ENCODE measurements around the gene EYA2. TPM values are rescaled to one million over a fixed set of nuclear protein-coding genes. Genes with fewer than 3 reads are reported as not detected.
"Not testable (repeated sequence)": the region's sequence is repeated elsewhere in the genome, so short reads cannot be mapped to it uniquely, and the experiment has no call there.

The EYA2 gene
- total and polyA plus RNA-seq, 4 donors, result 1.6 to 4.4 (median 2.1) TPM

- DNase-seq (no peak), ATAC-seq (ENCODE audit: insufficient read depth, low FRiP score) (no peak)
- no peak overlapping the region for H3K4me3 ChIP-seq
- H3K9ac ChIP-seq (ENCODE audit: insufficient read depth in 1 of 2, low read length in 2 of 2), result no peak overlapping the region
- no peak overlapping the region for H3K27ac ChIP-seq (ENCODE audit: low read depth in 1 of 2, low read length in 1 of 2)
- no peaks in the 10 kb centered on the region for H3K36me3 ChIP-seq (ENCODE audit: control insufficient read depth in 4 of 4, insufficient read depth in 4 of 4, low read length in 4 of 4)
- H3K9me3 ChIP-seq (ENCODE audit: control insufficient read depth in 4 of 4, insufficient read depth in 3 of 4, low read length in 3 of 4), result peaks cover 0 to 3% (median 0%) of the 10 kb centered on the region in 4 donors
- TF ChIP-seq CTCF (IDR thresholded peaks at IDR 0.05; ENCODE audit: control extremely low read depth, extremely low read depth), result no peak
- no peaks in the 10 kb centered on the region for H3K4me1 ChIP-seq (ENCODE audit: control insufficient read depth in 5 of 5, insufficient read depth in 5 of 5, low read length in 5 of 5)
- WGBS, 2 donors, result 63 to 75% methylated on average over 4 of the region's 4 CpGs
- no peaks in the 10 kb centered on the region for H3K27me3 ChIP-seq (ENCODE audit: control insufficient read depth in 3 of 3, insufficient read depth in 3 of 3, low read length in 2 of 3)
Measured at GRCh38 chr20:46875059-46875458, 19.6 kb upstream of the EYA2 start.

DNA sequence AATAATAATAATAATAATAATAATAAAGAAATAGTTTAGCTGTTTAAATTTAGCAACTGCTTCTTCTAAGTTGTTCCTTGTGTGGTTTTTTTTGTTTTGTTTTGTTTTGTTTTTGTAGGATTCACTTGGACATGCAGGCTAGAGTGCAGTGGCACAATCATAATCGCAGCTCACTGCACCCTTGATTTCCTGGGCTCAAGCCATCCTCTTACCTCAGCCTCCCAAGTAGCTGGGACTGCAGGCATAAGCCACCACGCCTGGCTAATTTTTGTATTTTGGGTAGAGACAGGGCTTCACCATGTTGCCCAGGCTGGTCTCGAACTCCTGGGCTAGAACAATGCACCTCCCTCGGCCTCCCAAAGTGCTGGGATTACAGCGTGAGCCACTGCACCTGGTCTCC lies 15.3 kb upstream of the EYA2 start:
- ATAC-seq (ENCODE audit: insufficient read depth, low FRiP score) (no peak), DNase-seq (no peak)
- peaks cover 0 to 11% (median 0%) of the 10 kb centered on the region in 5 donors for H3K4me1 ChIP-seq (ENCODE audit: control insufficient read depth in 5 of 5, insufficient read depth in 5 of 5, low read length in 5 of 5)
- peaks cover 0 to 6% (median 0%) of the 10 kb centered on the region in 3 donors for H3K27me3 ChIP-seq (ENCODE audit: control insufficient read depth in 3 of 3, insufficient read depth in 3 of 3, low read length in 2 of 3)
- H3K9ac ChIP-seq (ENCODE audit: insufficient read depth in 1 of 2, low read length in 2 of 2), result no peak overlapping the region
- no peaks in the 10 kb centered on the region for H3K9me3 ChIP-seq (ENCODE audit: control insufficient read depth in 4 of 4, insufficient read depth in 3 of 4, low read length in 3 of 4)
- H3K27ac ChIP-seq (ENCODE audit: low read depth in 1 of 2, low read length in 1 of 2), result no peak overlapping the region
- TF ChIP-seq CTCF (IDR thresholded peaks at IDR 0.05; ENCODE audit: control extremely low read depth, extremely low read depth), result no peak
- H3K4me3 ChIP-seq, result no peak overlapping the region
- WGBS, 2 donors, result 88 to 93% methylated on average over 5 of the region's 5 CpGs
- no peaks in the 10 kb centered on the region for H3K36me3 ChIP-seq (ENCODE audit: control insufficient read depth in 4 of 4, insufficient read depth in 4 of 4, low read length in 4 of 4)

DNA sequence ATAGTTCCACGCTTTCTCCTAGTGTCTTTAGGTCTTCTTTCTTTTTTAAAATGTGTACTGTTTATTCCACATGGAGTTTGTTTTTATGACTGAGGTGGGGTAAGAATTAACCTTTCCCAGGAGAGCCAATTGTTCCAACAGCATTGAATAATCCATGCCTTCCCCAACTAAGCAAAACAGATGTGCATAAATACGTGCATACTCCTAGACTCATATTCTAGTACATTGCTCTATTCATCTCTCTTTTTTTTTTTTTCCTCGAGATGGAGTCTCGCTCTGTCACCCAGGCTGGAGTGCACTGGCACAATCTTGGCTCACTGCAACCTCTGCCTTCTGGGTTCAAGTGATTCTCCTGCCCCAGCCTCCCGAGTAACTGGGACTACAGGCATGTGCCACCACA lies 14.7 kb upstream of the EYA2 start:
- ATAC-seq (ENCODE audit: insufficient read depth, low FRiP score); H3K9ac ChIP-seq (ENCODE audit: insufficient read depth in 1 of 2, low read length in 2 of 2); H3K27ac ChIP-seq (ENCODE audit: low read depth in 1 of 2, low read length in 1 of 2); H3K27me3 ChIP-seq (ENCODE audit: control insufficient read depth in 3 of 3, insufficient read depth in 3 of 3, low read length in 2 of 3); H3K36me3 ChIP-seq (ENCODE audit: control insufficient read depth in 4 of 4, insufficient read depth in 4 of 4, low read length in 4 of 4); H3K4me3 ChIP-seq; H3K9me3 ChIP-seq (ENCODE audit: control insufficient read depth in 4 of 4, insufficient read depth in 3 of 4, low read length in 3 of 4); DNase-seq: not testable (repeated sequence)
- peaks cover 0 to 11% (median 0%) of the 10 kb centered on the region in 5 donors for H3K4me1 ChIP-seq (ENCODE audit: control insufficient read depth in 5 of 5, insufficient read depth in 5 of 5, low read length in 5 of 5)
- 87% methylated on average over 4 to 5 of the region's 5 CpGs for WGBS, 2 donors

DNA sequence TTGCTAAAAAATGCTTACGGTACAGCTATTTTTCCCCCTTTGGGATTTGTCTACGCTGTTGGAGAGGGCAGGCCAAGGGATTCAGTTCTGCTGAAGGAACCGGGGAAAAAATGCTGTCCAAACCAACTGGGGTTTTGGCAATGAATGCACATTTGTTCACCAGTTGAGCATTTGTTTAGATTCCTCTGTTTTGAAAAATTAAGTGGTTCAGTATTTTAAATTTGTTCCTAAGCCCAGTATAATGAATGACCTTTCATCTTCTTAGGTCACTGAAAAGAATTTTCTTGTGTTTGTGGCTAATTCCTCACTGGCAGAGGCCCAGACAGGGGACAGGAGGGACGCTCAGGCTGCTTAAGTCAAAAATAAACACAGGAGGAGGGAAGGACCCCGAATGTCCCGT lies 10.8 kb upstream of the EYA2 start:
- WGBS, 2 donors, result 42 to 53% methylated on average over 6 of the region's 6 CpGs
- ATAC-seq (ENCODE audit: insufficient read depth, low FRiP score) (no peak), DNase-seq (peak; percentile 45 to 82 (median 71))

More for the DNA sequence above, 10.8 kb upstream of the EYA2 start:
- Histone ChIP-seq H3K36me3 (ENCODE audit: control insufficient read depth in 4 of 4, insufficient read depth in 4 of 4, low read length in 4 of 4) (no peaks in the 10 kb centered on the region), H3K9me3 (ENCODE audit: control insufficient read depth in 4 of 4, insufficient read depth in 3 of 4, low read length in 3 of 4) (no peaks in the 10 kb centered on the region), H3K4me3 (no peak overlapping the region), H3K27ac (ENCODE audit: low read depth in 1 of 2, low read length in 1 of 2) (no peak overlapping the region), H3K27me3 (ENCODE audit: control insufficient read depth in 3 of 3, insufficient read depth in 3 of 3, low read length in 2 of 3) (peaks cover 0 to 8% (median 0%) of the 10 kb centered on the region in 3 donors), H3K9ac (ENCODE audit: insufficient read depth in 1 of 2, low read length in 2 of 2) (no peak overlapping the region), H3K4me1 (ENCODE audit: control insufficient read depth in 5 of 5, insufficient read depth in 5 of 5, low read length in 5 of 5) (peaks cover 0 to 11% (median 0%) of the 10 kb centered on the region in 5 donors)
- no peak for TF ChIP-seq CTCF (IDR thresholded peaks at IDR 0.05; ENCODE audit: control extremely low read depth, extremely low read depth)
